ENCODE measurements around the gene YIPF6. TPM values are rescaled to one million over a fixed set of nuclear protein-coding genes. Genes with fewer than 3 reads are reported as not detected.

YIPF6 gene
- total and polyA plus RNA-seq, 2 of the 13 experiments (the other 11 are each of a cell fraction or from before 2014, with no cell fraction given) = 37.8 to 43.6 TPM

DNA sequence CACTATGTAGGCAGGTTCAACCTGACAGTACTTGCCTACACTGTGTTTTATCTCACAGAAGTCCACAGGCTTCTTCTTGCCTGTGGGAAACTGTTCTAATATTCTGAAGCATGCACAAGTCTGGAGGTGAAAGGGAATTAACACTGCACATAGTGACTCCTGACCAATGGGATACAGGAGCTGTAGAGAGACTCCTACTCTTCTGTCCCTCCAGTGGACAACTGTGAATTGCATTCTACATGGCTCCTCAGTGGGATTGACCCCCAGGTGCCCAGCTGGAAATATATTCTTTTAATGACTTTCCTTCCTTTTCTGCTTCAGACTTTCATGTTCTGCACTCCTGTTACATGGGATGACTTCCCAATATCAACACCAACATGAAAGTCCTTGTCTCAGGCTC, 8.2 kb upstream of the YIPF6 start (continued):
- TF ChIP-seq, protein P1, sequence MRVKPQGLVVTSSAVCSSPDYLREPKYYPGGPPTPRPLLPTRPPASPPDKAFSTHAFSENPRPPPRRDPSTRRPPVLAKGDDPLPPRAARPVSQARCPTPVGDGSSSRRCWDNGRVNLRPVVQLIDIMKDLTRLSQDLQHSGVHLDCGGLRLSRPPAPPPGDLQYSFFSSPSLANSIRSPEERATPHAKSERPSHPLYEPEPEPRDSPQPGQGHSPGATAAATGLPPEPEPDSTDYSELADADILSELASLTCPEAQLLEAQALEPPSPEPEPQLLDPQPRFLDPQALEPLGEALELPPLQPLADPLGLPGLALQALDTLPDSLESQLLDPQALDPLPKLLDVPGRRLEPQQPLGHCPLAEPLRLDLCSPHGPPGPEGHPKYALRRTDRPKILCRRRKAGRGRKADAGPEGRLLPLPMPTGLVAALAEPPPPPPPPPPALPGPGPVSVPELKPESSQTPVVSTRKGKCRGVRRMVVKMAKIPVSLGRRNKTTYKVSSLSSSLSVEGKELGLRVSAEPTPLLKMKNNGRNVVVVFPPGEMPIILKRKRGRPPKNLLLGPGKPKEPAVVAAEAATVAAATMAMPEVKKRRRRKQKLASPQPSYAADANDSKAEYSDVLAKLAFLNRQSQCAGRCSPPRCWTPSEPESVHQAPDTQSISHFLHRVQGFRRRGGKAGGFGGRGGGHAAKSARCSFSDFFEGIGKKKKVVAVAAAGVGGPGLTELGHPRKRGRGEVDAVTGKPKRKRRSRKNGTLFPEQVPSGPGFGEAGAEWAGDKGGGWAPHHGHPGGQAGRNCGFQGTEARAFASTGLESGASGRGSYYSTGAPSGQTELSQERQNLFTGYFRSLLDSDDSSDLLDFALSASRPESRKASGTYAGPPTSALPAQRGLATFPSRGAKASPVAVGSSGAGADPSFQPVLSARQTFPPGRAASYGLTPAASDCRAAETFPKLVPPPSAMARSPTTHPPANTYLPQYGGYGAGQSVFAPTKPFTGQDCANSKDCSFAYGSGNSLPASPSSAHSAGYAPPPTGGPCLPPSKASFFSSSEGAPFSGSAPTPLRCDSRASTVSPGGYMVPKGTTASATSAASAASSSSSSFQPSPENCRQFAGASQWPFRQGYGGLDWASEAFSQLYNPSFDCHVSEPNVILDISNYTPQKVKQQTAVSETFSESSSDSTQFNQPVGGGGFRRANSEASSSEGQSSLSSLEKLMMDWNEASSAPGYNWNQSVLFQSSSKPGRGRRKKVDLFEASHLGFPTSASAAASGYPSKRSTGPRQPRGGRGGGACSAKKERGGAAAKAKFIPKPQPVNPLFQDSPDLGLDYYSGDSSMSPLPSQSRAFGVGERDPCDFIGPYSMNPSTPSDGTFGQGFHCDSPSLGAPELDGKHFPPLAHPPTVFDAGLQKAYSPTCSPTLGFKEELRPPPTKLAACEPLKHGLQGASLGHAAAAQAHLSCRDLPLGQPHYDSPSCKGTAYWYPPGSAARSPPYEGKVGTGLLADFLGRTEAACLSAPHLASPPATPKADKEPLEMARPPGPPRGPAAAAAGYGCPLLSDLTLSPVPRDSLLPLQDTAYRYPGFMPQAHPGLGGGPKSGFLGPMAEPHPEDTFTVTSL (CRISPR knock-in tag; IDR thresholded peaks at IDR 0.05; ENCODE audit: borderline replicate concordance) = no peak
- TF ChIP-seq, protein P2, sequence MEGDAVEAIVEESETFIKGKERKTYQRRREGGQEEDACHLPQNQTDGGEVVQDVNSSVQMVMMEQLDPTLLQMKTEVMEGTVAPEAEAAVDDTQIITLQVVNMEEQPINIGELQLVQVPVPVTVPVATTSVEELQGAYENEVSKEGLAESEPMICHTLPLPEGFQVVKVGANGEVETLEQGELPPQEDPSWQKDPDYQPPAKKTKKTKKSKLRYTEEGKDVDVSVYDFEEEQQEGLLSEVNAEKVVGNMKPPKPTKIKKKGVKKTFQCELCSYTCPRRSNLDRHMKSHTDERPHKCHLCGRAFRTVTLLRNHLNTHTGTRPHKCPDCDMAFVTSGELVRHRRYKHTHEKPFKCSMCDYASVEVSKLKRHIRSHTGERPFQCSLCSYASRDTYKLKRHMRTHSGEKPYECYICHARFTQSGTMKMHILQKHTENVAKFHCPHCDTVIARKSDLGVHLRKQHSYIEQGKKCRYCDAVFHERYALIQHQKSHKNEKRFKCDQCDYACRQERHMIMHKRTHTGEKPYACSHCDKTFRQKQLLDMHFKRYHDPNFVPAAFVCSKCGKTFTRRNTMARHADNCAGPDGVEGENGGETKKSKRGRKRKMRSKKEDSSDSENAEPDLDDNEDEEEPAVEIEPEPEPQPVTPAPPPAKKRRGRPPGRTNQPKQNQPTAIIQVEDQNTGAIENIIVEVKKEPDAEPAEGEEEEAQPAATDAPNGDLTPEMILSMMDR (CRISPR knock-in tag; IDR thresholded peaks at IDR 0.05) = peak; percentile 62
- TF ChIP-seq, protein P3, sequence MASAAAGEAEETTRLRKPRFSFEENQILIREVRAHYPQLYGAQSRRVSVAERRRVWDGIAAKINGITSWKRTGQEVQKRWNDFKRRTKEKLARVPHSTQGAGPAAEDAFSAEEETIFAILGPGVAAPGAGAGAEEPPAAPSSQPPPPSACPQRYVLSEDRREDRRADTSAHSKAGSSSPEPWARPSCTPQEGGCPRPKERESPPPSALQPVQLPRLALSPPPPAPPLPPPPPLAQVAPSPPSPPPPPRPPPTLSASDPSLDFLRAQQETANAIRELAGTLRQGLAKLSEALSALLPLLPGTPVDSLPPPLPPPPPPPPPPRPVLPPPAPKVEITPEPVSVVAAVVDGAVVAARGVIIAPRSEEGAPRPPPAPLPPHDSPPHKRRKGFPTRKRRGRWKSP (CRISPR knock-in tag; IDR thresholded peaks at IDR 0.05) = no peak
- TF ChIP-seq, protein P4, sequence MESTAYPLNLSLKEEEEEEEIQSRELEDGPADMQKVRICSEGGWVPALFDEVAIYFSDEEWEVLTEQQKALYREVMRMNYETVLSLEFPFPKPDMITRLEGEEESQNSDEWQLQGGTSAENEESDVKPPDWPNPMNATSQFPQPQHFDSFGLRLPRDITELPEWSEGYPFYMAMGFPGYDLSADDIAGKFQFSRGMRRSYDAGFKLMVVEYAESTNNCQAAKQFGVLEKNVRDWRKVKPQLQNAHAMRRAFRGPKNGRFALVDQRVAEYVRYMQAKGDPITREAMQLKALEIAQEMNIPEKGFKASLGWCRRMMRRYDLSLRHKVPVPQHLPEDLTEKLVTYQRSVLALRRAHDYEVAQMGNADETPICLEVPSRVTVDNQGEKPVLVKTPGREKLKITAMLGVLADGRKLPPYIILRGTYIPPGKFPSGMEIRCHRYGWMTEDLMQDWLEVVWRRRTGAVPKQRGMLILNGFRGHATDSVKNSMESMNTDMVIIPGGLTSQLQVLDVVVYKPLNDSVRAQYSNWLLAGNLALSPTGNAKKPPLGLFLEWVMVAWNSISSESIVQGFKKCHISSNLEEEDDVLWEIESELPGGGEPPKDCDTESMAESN (CRISPR knock-in tag; conservative IDR thresholded peaks at IDR 0.05) = no peak
- TF ChIP-seq ZNF10 (CRISPR knock-in tag; IDR thresholded peaks at IDR 0.05; ENCODE audit: borderline replicate concordance, low read depth) = no peak
- TF ChIP-seq ZNF792 (CRISPR knock-in tag; IDR thresholded peaks at IDR 0.05) = no peak
- TF ChIP-seq, protein P5, sequence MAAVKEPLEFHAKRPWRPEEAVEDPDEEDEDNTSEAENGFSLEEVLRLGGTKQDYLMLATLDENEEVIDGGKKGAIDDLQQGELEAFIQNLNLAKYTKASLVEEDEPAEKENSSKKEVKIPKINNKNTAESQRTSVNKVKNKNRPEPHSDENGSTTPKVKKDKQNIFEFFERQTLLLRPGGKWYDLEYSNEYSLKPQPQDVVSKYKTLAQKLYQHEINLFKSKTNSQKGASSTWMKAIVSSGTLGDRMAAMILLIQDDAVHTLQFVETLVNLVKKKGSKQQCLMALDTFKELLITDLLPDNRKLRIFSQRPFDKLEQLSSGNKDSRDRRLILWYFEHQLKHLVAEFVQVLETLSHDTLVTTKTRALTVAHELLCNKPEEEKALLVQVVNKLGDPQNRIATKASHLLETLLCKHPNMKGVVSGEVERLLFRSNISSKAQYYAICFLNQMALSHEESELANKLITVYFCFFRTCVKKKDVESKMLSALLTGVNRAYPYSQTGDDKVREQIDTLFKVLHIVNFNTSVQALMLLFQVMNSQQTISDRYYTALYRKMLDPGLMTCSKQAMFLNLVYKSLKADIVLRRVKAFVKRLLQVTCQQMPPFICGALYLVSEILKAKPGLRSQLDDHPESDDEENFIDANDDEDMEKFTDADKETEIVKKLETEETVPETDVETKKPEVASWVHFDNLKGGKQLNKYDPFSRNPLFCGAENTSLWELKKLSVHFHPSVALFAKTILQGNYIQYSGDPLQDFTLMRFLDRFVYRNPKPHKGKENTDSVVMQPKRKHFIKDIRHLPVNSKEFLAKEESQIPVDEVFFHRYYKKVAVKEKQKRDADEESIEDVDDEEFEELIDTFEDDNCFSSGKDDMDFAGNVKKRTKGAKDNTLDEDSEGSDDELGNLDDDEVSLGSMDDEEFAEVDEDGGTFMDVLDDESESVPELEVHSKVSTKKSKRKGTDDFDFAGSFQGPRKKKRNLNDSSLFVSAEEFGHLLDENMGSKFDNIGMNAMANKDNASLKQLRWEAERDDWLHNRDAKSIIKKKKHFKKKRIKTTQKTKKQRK (IDR thresholded peaks at IDR 0.05; ENCODE audit: low read length) = no peak
- TF ChIP-seq PCBP2 (optimal IDR thresholded peaks at IDR 0.05; ENCODE audit: low read depth, low read length, poor library complexity, severe bottlenecking) = no peak
- TF ChIP-seq, protein P6, sequence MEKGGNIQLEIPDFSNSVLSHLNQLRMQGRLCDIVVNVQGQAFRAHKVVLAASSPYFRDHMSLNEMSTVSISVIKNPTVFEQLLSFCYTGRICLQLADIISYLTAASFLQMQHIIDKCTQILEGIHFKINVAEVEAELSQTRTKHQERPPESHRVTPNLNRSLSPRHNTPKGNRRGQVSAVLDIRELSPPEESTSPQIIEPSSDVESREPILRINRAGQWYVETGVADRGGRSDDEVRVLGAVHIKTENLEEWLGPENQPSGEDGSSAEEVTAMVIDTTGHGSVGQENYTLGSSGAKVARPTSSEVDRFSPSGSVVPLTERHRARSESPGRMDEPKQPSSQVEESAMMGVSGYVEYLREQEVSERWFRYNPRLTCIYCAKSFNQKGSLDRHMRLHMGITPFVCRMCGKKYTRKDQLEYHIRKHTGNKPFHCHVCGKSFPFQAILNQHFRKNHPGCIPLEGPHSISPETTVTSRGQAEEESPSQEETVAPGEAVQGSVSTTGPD (CRISPR knock-in tag; IDR thresholded peaks at IDR 0.05) = no peak

All from HepG2 (cell line).